Loucy (cell line): ENCODE results near the gene OGG1.

Experiments used
- EZH2phosphoT487 ChIP-seq: fragments of 200-600 bp; IDR thresholded peaks from 2 replicates; pipeline ENCODE4 v1.6.1; 2018; ENCODE audit warnings: antibody characterized with exemption, mild to moderate bottlenecking, moderate library complexity, borderline replicate concordance
- TF ChIP-seq, protein P1 (sequence below): fragments of 200-600 bp; sonication (generic); conservative IDR thresholded peaks from 2 replicates; pipeline ENCODE4 v1.5.1; 2014; ENCODE audit warnings: mild to moderate bottlenecking, antibody characterized with exemption, low read length

- TF ChIP-seq, protein P1, sequence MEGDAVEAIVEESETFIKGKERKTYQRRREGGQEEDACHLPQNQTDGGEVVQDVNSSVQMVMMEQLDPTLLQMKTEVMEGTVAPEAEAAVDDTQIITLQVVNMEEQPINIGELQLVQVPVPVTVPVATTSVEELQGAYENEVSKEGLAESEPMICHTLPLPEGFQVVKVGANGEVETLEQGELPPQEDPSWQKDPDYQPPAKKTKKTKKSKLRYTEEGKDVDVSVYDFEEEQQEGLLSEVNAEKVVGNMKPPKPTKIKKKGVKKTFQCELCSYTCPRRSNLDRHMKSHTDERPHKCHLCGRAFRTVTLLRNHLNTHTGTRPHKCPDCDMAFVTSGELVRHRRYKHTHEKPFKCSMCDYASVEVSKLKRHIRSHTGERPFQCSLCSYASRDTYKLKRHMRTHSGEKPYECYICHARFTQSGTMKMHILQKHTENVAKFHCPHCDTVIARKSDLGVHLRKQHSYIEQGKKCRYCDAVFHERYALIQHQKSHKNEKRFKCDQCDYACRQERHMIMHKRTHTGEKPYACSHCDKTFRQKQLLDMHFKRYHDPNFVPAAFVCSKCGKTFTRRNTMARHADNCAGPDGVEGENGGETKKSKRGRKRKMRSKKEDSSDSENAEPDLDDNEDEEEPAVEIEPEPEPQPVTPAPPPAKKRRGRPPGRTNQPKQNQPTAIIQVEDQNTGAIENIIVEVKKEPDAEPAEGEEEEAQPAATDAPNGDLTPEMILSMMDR = no peak
- no peak for TF ChIP-seq EZH2phosphoT487
These were observed at the start of gene OGG1 for GRCh38 chr3:9749645-9750555.
